Measurements from ENCODE around the gene CLIP2.

DNA sequence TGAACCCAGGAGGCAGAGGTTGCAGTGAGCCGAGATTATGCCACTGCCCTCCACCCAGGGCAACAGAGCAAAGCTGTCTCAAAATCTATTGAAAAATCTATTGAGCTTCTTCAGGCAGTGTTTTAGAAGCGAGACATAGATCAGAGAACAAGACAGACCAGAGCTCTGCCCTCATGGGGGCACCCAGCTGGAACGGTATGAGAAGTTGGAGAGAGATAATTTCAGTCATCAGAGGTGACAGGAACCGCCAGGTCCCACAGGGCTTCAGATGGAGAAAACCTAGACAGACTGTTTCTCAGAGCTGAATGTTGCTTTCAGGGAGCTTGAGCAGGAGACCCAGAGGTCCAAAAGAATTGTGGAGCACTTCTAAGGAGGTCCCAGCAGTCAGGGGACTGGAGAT is 150.3 kb downstream of the CLIP2 start:
- TF ChIP-seq, protein P1, sequence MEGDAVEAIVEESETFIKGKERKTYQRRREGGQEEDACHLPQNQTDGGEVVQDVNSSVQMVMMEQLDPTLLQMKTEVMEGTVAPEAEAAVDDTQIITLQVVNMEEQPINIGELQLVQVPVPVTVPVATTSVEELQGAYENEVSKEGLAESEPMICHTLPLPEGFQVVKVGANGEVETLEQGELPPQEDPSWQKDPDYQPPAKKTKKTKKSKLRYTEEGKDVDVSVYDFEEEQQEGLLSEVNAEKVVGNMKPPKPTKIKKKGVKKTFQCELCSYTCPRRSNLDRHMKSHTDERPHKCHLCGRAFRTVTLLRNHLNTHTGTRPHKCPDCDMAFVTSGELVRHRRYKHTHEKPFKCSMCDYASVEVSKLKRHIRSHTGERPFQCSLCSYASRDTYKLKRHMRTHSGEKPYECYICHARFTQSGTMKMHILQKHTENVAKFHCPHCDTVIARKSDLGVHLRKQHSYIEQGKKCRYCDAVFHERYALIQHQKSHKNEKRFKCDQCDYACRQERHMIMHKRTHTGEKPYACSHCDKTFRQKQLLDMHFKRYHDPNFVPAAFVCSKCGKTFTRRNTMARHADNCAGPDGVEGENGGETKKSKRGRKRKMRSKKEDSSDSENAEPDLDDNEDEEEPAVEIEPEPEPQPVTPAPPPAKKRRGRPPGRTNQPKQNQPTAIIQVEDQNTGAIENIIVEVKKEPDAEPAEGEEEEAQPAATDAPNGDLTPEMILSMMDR (conservative IDR thresholded peaks at IDR 0.05; ENCODE audit: low read length): no peak
- no peak for TF ChIP-seq EZH2phosphoT487 (IDR thresholded peaks at IDR 0.05; ENCODE audit: borderline replicate concordance, low read depth, low read length)

Data from OCI-LY7 (cell line).